ENCODE data around the gene HOXA1.

Gene HOXA1

DNA sequence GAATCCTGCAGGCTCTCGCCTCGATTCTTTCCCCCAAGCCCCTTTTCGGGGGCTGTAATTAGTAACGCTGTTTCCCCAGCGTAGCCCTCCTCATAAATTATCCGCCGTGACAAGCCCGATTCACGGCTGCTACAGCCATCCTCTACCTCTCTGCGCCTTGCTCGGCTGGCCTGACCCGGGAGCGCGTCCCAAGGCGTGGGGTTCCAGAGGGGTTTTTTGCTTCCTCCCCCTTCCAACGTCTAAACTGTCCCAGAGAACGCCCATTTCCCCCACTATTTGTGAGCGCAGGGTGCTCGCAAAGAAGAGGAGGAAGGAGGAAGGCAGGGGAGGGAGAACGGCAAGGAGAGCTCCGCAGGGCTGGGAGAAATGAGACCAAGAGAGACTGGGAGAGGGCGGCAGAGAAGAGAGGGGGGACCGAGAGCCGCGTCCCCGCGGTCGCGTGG is 46.8 kb upstream of the HOXA1 start:
- H3K4me3 ChIP-seq (ENCODE audit: low read length) = peak overlapping the region; percentile 53
- TF ChIP-seq, protein P1, sequence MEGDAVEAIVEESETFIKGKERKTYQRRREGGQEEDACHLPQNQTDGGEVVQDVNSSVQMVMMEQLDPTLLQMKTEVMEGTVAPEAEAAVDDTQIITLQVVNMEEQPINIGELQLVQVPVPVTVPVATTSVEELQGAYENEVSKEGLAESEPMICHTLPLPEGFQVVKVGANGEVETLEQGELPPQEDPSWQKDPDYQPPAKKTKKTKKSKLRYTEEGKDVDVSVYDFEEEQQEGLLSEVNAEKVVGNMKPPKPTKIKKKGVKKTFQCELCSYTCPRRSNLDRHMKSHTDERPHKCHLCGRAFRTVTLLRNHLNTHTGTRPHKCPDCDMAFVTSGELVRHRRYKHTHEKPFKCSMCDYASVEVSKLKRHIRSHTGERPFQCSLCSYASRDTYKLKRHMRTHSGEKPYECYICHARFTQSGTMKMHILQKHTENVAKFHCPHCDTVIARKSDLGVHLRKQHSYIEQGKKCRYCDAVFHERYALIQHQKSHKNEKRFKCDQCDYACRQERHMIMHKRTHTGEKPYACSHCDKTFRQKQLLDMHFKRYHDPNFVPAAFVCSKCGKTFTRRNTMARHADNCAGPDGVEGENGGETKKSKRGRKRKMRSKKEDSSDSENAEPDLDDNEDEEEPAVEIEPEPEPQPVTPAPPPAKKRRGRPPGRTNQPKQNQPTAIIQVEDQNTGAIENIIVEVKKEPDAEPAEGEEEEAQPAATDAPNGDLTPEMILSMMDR (IDR thresholded peaks at IDR 0.05; ENCODE audit: insufficient read depth, low read depth, low read length, missing control alignments) = no peak
- no peak for DNase-seq (ENCODE audit: low read depth)

DNA sequence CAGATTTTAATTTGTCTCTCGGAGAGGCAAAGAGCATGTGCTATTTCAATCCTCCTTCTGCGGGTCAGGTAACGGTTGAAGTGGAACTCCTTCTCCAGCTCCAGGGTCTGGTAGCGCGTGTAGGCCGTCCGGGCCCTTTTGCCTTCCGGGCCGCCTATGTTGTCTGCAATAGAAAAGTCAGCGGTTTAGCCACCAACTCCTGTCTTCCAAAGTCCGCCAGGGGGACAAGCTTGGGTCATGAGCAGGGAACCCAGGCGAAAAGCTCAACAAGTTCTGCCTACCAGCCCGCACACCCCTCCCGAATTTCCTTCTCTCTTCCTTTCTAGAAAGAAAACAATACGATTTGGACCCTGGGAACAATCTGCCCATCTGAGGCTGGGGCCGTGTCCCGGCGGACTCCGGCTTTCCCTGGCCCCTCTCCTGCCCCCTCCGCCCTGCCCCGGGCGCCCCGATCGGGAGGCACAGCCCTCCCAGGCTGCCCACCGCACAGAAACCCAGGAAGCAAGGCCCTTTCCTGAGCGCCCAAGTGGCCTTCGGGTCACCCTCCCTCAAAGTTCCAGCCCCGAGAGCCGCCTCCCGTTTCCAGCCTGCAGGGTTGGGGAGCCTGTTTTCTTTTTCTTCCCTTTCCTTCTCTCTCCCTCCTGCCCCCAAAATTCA is 46.3 kb upstream of the HOXA1 start:
- no peak for DNase-seq (ENCODE audit: low read depth)
- TF ChIP-seq, protein P1 (IDR thresholded peaks at IDR 0.05; ENCODE audit: insufficient read depth, low read depth, low read length, missing control alignments) = no peak
- peak overlapping the region; percentile 53 for H3K4me3 ChIP-seq (ENCODE audit: low read length)

DNA sequence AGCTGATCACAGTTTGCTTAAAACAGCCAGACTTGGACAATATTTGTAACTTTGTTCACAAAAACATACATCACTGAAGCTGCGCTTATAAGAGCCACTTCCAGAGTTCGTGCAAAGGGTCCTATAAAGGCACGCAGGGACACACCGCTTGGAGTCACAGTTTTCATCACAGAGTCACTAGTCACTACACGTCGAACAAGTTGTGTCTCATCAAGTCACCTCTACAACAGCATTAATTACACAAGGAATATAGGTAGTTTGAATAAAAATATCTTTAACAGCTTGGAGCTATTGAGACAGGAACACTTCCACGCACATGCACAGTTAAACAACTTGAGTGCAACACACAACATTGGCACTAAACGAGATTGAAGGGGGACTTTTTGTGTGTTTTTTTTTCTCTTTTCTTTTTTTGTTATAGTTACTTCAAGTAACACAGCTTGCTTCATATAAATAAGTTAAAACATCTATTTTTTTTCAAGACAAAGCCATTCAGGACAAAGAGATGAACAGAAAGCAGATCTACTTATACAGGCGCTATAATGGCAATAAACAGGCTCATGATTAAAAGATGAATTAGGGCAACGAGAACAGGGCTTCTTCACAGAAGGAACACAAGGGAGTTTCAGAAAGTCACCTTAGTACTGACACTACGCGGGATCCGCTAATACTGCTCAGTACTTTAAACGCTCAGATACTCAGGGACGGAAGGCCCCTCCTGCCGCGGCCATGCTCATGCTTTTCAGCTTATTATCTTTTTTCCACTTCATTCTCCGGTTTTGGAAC is 45.5 kb upstream of the HOXA1 start:
- no peak for DNase-seq (ENCODE audit: low read depth)
- TF ChIP-seq, protein P1 (IDR thresholded peaks at IDR 0.05; ENCODE audit: insufficient read depth, low read depth, low read length, missing control alignments) = no peak
- no peak overlapping the region for H3K4me3 ChIP-seq (ENCODE audit: low read length)

DNA sequence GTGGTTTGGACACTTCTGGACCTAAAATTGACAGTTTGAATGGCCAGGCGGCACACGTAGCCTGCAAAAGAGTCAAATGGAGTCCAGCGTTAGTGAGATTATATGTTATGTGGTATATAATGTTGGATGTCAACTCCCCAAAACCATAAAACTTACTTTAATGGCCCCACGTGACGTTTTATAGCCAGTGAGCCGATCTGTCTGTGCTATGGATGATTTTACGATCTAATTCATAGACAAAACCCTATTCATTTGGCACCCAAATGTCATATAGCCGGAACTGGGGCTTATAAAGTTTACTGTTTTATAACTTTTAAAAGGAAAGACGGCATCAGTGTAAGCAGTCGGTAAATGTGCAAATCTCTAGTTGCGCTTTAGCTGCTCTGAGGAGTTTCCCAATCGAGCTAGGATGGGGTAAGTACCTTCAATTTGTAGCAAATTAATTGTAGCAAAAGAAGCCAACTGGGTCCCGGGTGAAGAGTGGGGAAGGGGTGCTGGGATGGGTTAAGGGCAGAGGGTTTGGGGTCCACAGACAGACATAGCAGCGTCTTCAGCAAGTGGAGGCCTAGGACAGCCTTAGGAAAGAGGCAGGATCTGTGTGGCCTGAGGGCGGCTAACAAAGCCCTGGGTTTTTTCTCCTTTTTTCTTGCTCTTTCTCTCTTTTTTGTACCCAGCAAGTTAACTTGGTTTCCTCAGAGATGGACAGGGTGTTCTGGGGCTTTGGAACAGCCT is 44.5 kb upstream of the HOXA1 start:
- no peak for DNase-seq (ENCODE audit: low read depth)
- H3K4me3 ChIP-seq (ENCODE audit: low read length) = no peak overlapping the region
- TF ChIP-seq, protein P1 (IDR thresholded peaks at IDR 0.05; ENCODE audit: insufficient read depth, low read depth, low read length, missing control alignments) = no peak

DNA sequence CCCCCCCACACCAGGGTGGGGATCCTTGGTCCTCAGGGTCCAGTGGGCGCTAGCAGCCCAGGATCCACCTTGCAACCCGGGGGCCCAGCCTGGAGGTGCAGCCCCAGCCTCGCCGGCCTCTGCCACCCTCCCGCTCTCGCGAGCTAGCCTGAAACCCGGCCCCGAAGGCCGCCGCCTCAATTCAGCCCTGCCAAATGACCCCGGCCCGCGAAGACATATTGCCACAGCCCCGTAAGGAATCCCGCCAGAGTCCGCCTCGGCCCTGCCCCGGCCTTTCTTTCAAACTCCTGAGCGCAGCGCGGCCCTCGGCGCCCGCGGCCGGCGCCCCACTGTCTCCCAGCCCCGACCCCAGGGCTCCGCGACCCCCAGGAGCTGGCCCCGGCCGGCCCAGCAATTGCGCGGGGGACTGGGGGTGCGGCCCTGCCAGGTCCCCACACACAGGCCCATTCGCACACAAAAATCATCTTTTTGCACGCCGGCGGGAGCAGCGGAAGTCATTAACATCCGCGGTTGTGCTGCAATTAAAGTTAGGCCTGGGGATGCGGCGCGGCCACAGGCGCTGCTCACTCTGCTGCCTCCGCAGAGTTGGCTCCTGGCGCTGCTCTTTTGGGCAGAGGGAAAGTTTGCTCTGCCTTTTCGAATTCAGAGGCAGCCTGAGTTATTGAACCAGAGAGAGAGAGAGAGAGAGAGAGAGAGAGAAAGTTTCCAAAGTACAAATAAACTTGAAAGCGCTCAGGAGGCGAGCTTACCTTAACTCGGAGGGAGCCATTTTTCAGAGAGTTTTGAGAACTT is 43.7 kb upstream of the HOXA1 start:
- TF ChIP-seq, protein P1 (IDR thresholded peaks at IDR 0.05; ENCODE audit: insufficient read depth, low read depth, low read length, missing control alignments) = no peak
- no peak overlapping the region for H3K4me3 ChIP-seq (ENCODE audit: low read length)

DNA sequence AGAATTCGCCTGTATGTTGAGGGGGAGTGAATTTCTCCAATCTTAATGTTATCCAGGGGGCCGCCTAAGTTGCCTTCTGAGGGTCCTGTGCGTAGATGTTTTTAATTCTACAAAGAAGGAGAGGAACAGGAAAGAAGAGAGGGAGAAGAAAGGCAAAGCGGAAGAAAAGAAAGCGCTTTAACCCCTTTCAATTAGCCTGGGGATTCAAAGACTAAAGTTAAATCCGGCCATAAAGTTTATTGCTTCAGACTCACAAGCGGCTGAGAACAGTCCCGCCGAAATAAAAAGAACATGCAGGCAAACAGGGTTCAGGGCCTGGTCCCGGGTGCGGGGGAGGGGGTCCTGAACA is 43.2 kb upstream of the HOXA1 start:
- no peak overlapping the region for H3K4me3 ChIP-seq (ENCODE audit: low read length)
- TF ChIP-seq, protein P1 (IDR thresholded peaks at IDR 0.05; ENCODE audit: insufficient read depth, low read depth, low read length, missing control alignments) = no peak

More for the DNA sequence above, 43.7 kb upstream of the HOXA1 start:
- DNase-seq (ENCODE audit: low read depth) = no peak

More for the DNA sequence above, 43.2 kb upstream of the HOXA1 start:
- no peak for DNase-seq (ENCODE audit: low read depth)

Measured in epithelial cell of esophagus (primary cell).